Activated CD4-positive, alpha-beta T cell treated with anti-CD3 and anti-CD28 coated beads, Interleukin-2, amount 50 U/mL, for 4 hours (primary cell): ENCODE data around the gene GLG1.
"Not testable (repeated sequence)": the region's sequence is repeated elsewhere in the genome, so short reads cannot be mapped to it uniquely, and the experiment has no call there.

Source experiments
- DNase-seq, 2 experiments: peaks; one replicate each; pipeline ENCODE4 v3.0.0-alpha.2; 2020

The GLG1 gene

GRCh38 chr16:74606521-74607309 lies at the start of gene GLG1:
Gene GLG1, minus strand, starts transcription at chr16:74607114. Its CDS starts 20 bp downstream, at chr16:74607094.
- DNase-seq, result peak; percentile 85 to 86

- DNase-seq, result no peak
These were observed 47.7 kb upstream of the GLG1 start for GRCh38 chr16:74654536-74655050.

- DNase-seq, result not testable (repeated sequence)
These were observed 46.0 kb upstream of the GLG1 start for GRCh38 chr16:74652883-74653282.

- DNase-seq, result no peak
These were observed 45.3 kb upstream of the GLG1 start for GRCh38 chr16:74652249-74652648.

- no peak for DNase-seq
These were observed 44.9 kb upstream of the GLG1 start for GRCh38 chr16:74651841-74652240.

GRCh38 chr16:74650966-74651567 lies 44.2 kb upstream of the GLG1 start:
- no peak for DNase-seq

- no peak for DNase-seq
These were observed 43.1 kb upstream of the GLG1 start for GRCh38 chr16:74649839-74650504.

GRCh38 chr16:74641969-74642368 lies 35.1 kb upstream of the GLG1 start:
- no peak for DNase-seq

- DNase-seq, result no peak
These were observed 31.0 kb upstream of the GLG1 start for GRCh38 chr16:74637742-74638453.

GRCh38 chr16:74635303-74635702 lies 28.4 kb upstream of the GLG1 start:
- no peak for DNase-seq

- DNase-seq, result no peak
These were observed 26.8 kb upstream of the GLG1 start for GRCh38 chr16:74633686-74634085.

GRCh38 chr16:74627506-74628220 lies 20.7 kb upstream of the GLG1 start:
- DNase-seq, result no peak

GRCh38 chr16:74626741-74627416 lies 20.0 kb upstream of the GLG1 start:
- DNase-seq, result no peak

GRCh38 chr16:74625500-74626350 lies 18.8 kb upstream of the GLG1 start:
- DNase-seq, result no peak

- DNase-seq, result no peak
These were observed 16.9 kb upstream of the GLG1 start for GRCh38 chr16:74623839-74624235.

- no peak for DNase-seq
These were observed 16.4 kb upstream of the GLG1 start for GRCh38 chr16:74623214-74623838.

- DNase-seq, result no peak
These were observed 15.1 kb upstream of the GLG1 start for GRCh38 chr16:74622005-74622404.

- DNase-seq, result no peak
These were observed 10.4 kb upstream of the GLG1 start for GRCh38 chr16:74617206-74617788.

GRCh38 chr16:74611721-74612120 lies 4.8 kb upstream of the GLG1 start:
- no peak for DNase-seq

GRCh38 chr16:74608944-74609343 lies 2.0 kb upstream of the GLG1 start:
- DNase-seq, result peak; percentile 12 to 30
